Mononuclear cell (primary cell): ENCODE data around the gene NLK. TPM values are rescaled to one million over a fixed set of nuclear protein-coding genes. Genes with fewer than 3 reads are reported as not detected.

Experiments used
- H3K27me3 ChIP-seq: 2 replicates; pipeline ENCODE4 v1.6.0; 2011; ENCODE audit warnings: low read length, control low read depth; ENCODE audit not compliant: insufficient read depth
- H3K4me1 ChIP-seq: 2 replicates; pipeline ENCODE4 v1.5.1; 2011; ENCODE audit warnings: mild to moderate bottlenecking, low read length, control low read depth; ENCODE audit not compliant: insufficient read depth
- H3K4me3 ChIP-seq: 2 replicates; pipeline ENCODE4 v1.5.1; 2011; ENCODE audit warnings: mild to moderate bottlenecking, low read length, moderate library complexity
- H3K9me3 ChIP-seq: 2 replicates; pipeline ENCODE4 v1.5.1; 2011; ENCODE audit warnings: low read depth, mild to moderate bottlenecking, control low read depth, low read length
- total RNA-seq: library from RNA; depleted of rRNA; stranded (reverse); fragments of >200 nt; gene quantifications from one replicate; pipeline ENCODE4 v1.2.3, GENCODE V29; 2012

The NLK gene
- total RNA-seq, 1 donor, result 17.1 TPM

DNA sequence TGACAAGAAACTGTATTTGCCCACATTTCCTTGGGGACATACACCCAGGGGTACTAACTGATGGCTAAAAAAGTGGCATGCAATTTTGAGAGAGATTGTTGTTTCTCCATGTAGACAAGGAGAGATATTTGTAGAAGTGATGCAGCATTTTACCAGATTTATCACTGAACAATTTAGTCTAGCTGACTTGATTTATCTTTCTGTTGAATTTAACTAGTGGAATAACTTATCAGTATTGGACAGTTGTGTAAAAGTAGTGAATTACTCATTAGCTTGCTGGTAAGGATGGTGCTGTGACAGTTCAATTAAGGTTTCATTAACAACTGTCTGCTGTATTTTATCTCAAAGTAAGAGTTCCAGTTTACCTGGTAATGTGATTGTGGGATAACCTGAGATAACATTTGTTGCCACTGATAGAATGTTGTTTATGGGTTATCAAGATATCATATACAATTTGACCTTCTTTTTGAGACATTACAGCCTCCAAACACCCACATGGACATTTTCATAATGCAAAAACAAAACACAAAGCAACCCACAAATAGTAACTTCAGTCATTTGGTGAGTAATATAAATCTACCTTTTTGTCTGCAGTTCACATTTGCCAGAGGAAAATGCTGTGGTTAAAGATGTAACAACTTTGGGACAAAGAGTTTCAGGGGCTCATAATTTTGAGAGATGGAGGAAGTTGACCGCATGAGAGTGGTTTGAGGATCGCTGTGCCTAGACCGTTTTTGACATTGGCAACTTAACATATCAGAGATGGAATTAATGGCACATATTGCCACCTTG lies 3.8 kb downstream of the NLK start:
- no peak overlapping the region for H3K4me3 ChIP-seq
- no peaks in the 10 kb centered on the region for H3K27me3 ChIP-seq
- peaks cover 29% of the 10 kb centered on the region for H3K4me1 ChIP-seq
- H3K9me3 ChIP-seq, result no peaks in the 10 kb centered on the region

DNA sequence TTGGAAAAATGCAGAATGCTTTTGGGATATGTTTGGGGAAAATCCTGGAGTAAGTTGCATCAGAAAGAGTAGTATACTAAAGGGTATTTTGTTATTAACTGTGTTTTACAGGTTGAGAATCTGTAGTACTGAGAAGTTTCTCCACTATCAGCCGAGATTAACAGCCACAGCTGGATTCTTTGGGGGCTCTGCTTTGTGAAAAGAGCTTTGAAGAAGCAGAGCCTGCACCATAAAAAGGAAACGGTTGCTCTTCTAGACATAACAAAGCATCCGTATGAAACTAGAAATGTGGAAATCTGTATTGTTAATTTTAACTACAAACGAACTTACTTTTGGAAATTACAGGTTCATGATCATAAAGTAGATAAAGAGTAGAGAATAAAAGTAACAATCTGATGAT lies 5.3 kb downstream of the NLK start:
- Histone ChIP-seq H3K27me3 (no peaks in the 10 kb centered on the region), H3K4me3 (no peak overlapping the region), H3K4me1 (peaks cover 21% of the 10 kb centered on the region), H3K9me3 (no peaks in the 10 kb centered on the region)

DNA sequence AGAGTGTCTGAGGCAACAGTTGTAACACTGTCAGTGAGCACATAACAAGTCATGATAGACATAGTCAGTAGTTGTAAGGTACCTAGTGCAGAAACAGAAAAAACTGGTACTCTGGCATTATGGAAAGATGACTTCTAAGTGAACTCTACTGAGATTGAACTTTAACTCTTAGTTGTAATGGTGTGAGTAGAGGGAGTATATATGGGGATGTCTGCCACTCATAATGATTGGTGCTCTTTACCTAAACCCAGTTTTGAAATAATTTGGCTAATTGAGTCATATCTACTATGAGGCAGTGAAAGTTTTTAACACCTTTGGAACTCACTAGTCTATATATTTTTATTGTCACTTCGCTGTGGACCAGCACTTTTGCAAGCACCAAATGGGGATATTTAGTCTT lies 6.6 kb downstream of the NLK start:
- Histone ChIP-seq H3K4me1 (peaks cover 15% of the 10 kb centered on the region), H3K4me3 (no peak overlapping the region), H3K27me3 (no peaks in the 10 kb centered on the region), H3K9me3 (no peaks in the 10 kb centered on the region)

DNA sequence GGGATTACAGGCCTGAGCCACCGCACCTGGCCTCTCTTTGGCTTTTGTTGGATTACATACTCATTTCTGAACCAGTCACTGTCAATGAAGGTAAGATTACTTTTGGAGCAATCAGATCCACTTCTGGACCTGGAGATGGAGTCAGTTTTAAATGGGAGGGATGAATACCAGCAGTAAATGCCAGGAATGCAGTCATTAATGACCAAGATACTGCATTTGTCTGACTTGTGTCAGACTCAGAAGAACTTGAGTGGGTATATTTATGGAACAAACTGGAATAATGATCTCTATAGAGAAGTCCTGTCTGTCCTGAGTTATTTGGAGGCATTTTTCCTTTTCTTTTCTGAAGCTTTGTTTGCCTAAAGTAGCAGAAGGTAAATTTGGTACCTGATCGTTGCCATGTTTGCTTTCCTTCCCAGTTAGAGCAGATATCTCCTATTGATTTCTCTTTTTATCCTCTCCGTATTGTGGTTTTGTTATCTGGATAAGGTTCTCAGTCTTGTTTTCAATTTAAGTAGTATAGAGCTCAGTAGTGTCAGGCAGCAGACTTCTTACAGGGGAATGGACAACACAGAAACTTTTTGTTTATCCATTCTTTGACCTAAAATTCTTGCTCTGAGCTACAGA lies 10.7 kb downstream of the NLK start:
- no peak overlapping the region for H3K4me3 ChIP-seq
- H3K4me1 ChIP-seq, result peaks cover 10% of the 10 kb centered on the region
- no peaks in the 10 kb centered on the region for H3K27me3 ChIP-seq
- H3K9me3 ChIP-seq, result no peaks in the 10 kb centered on the region

DNA sequence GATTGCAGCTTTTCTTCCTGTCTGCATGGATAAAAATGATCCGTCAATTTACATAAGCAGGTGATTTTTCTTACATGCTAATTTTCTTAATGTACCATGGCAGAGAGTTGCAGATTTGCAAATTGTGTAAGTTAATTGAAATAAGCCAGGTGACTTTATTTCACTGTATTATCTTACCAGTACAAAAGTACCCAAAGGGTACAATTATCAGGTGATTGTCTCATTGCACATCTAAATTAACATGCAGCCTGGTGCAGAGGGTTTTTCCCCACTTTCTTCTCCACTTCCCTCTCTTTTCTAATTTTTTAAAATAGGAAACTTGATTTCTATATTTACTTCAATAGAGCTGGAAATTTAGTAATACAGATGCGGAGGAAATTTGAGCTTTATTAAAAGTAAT lies 11.2 kb downstream of the NLK start:
- H3K4me1 ChIP-seq, result peaks cover 15% of the 10 kb centered on the region
- H3K4me3 ChIP-seq, result no peak overlapping the region
- no peaks in the 10 kb centered on the region for H3K27me3 ChIP-seq
- no peaks in the 10 kb centered on the region for H3K9me3 ChIP-seq

DNA sequence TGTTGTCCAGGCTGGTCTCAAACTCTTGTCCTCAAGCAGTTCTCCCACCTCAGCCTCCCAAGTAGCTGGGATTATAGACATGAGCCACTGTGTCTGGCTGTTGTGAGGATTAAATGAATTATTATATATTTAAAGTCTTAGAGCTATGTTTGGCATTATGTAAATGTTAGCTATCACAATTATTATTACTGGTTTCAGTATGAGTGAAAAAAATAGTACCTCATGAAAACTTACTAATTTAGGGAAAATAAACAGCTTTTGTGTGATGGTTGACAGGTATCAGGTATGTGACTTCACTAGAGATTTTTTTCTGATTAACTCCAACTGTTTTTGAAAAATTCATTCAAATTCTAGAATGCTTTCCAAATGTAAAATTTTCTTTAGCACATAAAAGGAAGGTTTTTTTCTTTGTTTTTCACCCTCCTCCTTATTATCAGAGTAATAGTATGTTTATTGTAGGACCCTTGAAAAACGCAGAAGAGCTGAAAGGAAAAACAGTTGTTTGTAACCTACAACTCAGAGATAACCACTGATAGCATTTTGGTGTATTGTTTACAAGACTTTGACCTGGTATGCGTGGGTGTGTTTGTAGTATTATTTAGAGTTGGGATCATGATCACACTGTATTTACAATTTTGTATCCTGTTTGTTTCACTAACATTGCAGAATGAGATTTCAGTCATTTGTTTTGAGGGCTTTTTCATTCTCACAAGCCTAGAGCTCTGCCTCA lies 13.2 kb downstream of the NLK start:
- Histone ChIP-seq H3K4me3 (no peak overlapping the region), H3K27me3 (no peaks in the 10 kb centered on the region), H3K9me3 (no peaks in the 10 kb centered on the region), H3K4me1 (peaks cover 15% of the 10 kb centered on the region)

DNA sequence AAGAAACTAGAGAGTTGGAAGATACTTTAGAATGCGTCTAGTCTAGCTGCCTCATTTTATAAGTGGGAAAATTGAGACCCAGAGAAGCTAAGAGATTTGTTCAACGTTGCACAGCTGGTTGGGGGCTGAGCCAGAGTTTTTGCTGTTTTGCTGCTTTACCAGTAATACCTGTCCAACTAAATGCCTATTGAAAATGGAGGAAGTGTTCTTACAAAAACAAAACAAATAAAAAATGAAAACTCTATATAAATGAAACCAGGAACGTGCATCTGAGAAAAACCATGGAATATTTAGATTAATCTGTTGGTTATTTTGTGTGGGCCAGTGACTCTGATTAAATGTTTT lies 13.8 kb downstream of the NLK start:
- no peaks in the 10 kb centered on the region for H3K27me3 ChIP-seq
- H3K4me1 ChIP-seq, result peaks cover 15% of the 10 kb centered on the region
- H3K4me3 ChIP-seq, result no peak overlapping the region
- no peaks in the 10 kb centered on the region for H3K9me3 ChIP-seq

DNA sequence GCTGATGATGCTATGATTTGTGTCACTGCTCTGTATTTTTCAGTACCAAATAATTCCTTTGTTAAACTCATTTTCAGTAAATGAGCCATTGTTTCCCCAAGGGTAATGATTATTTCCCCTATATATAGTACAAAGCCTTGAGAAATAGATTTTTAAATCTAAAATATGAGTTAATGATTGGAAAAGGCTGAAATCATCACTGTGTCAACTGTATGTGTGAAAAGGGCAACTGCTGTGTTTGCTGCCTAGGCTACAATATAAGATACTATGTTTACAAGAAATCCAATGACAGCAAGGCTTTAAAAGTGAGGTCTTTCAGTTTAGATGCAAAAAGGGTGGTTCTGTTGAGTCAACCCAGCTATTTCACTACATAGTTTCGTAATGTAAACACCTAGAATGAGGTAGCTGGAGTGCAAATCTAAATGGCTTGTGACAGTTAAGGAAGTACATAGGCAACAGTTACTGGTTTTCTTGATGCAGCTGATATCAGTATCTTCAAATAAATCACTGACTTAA lies 15.3 kb downstream of the NLK start:
- peaks cover 15% of the 10 kb centered on the region for H3K4me1 ChIP-seq
- H3K4me3 ChIP-seq, result no peak overlapping the region
- no peaks in the 10 kb centered on the region for H3K27me3 ChIP-seq
- H3K9me3 ChIP-seq, result no peaks in the 10 kb centered on the region

DNA sequence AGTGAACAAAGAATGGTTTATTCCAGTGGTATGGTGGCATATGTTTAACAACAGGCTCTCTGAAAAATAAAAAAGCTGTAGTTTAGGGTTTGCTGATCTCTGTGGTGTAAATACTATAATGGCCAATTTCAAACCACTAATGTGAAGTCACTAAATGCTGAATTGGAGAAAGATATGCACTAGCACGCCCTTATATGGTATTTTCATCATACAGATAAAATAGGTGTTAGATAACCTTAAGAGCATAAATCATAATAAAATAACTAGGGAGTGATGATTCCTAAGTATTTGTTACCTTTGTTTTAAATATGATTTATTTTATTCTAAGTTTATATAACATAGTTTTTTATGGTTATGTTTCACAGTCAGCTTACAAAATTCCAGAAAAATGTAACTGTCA lies 17.2 kb downstream of the NLK start:
- Histone ChIP-seq H3K4me3 (no peak overlapping the region), H3K9me3 (no peaks in the 10 kb centered on the region), H3K4me1 (peaks cover 21% of the 10 kb centered on the region), H3K27me3 (no peaks in the 10 kb centered on the region)

DNA sequence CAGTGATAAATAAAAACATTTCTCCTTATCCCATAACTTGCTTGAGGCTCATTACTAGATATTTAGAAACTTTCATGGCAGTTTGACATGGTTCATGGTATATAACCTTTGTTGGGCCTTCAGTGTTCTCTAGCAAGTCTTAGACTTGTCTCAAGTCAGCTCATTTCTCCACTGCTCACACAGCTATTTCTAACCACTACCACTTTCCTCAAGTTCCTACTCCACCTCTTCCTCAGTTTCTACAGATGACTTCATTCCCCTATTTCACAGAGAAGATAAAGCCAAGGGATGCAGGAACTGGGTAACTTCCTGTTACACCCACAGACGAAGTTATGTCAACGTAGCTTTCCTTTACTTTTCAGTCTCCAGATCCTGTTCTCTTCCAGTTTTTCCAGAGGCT lies 23.2 kb downstream of the NLK start:
- Histone ChIP-seq H3K4me1 (peaks cover 18% of the 10 kb centered on the region), H3K4me3 (no peak overlapping the region), H3K27me3 (no peaks in the 10 kb centered on the region), H3K9me3 (no peaks in the 10 kb centered on the region)

DNA sequence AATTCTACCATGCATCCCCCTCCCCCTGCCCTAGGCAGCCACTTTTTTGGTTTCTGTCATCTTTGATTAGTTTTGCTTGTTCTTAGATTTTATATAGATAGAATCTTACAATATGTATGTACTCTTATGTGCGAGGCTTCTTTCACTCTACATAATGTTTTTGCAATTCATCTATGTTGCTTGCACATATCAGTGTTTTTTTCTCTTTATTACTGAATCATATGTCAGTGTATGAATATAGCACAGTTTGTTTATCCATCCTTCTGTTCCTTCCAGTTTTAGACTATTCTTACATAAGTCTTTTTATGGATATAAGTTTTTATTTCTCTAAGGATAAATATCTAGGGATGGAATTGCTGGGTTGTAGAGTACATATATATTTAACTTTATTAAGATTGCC lies 26.6 kb downstream of the NLK start:
- Histone ChIP-seq H3K4me1 (peaks cover 22% of the 10 kb centered on the region), H3K27me3 (no peaks in the 10 kb centered on the region), H3K9me3 (no peaks in the 10 kb centered on the region), H3K4me3 (no peak overlapping the region)

DNA sequence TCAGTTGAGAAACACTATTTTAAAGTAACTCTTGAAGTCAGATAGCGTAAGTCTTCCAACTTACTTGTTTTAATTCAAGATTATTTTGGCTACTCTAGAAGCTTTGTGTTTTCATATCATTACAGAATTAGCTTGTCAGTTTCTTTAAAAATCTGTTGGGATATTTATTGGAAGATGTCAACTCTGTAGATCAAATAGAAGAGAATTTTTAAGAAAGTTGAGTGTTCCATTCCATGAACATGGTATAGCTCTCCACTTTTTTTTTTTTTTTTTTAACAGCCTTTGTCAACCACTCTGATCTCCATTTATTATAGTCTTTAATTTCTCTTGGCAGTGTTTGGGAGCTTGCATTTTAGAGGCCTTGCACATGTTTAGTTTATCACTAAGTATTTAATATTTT lies 28.7 kb downstream of the NLK start:
- Histone ChIP-seq H3K4me1 (peaks cover 5% of the 10 kb centered on the region), H3K4me3 (no peak overlapping the region), H3K27me3 (no peaks in the 10 kb centered on the region)

DNA sequence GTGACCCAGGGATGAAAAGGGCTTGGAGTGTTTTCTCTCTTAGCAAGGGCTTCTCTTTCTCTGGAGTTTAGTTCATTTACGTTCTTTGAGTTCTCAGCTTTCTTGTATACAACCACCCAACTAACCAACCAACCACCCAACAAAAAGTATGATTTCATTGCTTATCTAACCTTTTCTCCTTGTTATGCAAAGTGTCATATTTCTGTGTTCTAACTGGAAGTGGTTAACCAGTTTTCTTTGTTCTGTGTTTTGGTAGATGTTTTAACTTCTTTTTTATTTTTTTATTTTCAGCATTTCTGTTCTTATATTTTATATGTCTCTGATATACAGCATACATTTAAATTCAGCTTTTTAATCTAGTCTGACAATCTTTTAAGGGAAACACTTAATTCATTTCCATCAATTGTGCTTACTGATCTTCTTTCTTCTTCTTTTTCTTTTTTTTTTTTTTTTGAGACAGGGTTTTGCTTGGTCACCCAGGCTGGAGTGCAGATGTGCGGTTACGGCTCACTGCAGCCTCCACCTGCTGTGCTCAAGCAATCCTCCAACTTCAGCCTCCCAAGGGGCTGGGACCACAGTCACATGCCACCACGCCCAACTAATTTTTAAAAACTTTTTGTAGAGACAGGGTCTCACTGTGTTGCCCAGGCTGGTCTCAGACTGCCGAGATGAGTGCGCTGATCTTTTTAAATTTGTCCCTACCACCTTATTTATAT lies 29.6 kb downstream of the NLK start:
- no peak overlapping the region for H3K4me3 ChIP-seq
- H3K4me1 ChIP-seq, result peaks cover 5% of the 10 kb centered on the region
- H3K9me3 ChIP-seq, result no peaks in the 10 kb centered on the region
- no peaks in the 10 kb centered on the region for H3K27me3 ChIP-seq

More for the DNA sequence above, 28.7 kb downstream of the NLK start:
- H3K9me3 ChIP-seq, result no peaks in the 10 kb centered on the region

DNA sequence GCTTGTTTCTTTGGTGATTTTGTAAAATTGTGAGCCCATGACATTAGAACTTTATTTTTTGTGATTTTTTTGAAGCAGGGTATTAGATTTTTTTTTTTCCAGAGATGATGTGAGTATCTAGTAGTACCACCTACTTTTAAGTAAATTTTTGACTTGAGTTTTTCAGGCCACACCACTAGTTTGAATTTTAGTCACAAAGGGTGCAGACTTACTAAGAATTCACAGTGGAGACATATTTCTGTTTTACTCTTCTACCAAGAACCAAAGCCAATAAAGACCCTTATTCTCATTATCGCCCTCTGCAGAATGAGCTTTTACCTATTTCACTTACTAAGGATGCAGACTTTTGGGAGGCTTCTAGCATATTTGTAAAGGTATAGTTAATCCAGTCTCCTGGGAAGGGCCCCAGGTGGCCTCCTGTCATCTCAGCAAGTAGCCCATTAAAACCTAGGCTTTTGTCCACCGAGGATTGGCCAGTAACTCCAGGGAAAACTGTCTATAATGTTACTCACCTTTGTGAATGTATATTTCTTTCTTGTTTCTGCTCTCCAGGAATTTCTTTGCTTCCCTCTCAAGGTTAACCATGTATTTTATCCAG lies 30.6 kb downstream of the NLK start:
- Histone ChIP-seq H3K9me3 (no peaks in the 10 kb centered on the region), H3K4me1 (peaks cover 5% of the 10 kb centered on the region), H3K4me3 (no peak overlapping the region), H3K27me3 (no peaks in the 10 kb centered on the region)
